ENCODE results near the gene PLAU. TPM values are rescaled to one million over a fixed set of nuclear protein-coding genes. Genes with fewer than 3 reads are reported as not detected.

The PLAU gene
- polyA plus RNA-seq, 3 donors = 3.6 to 175 (median 29.8) TPM

DNA sequence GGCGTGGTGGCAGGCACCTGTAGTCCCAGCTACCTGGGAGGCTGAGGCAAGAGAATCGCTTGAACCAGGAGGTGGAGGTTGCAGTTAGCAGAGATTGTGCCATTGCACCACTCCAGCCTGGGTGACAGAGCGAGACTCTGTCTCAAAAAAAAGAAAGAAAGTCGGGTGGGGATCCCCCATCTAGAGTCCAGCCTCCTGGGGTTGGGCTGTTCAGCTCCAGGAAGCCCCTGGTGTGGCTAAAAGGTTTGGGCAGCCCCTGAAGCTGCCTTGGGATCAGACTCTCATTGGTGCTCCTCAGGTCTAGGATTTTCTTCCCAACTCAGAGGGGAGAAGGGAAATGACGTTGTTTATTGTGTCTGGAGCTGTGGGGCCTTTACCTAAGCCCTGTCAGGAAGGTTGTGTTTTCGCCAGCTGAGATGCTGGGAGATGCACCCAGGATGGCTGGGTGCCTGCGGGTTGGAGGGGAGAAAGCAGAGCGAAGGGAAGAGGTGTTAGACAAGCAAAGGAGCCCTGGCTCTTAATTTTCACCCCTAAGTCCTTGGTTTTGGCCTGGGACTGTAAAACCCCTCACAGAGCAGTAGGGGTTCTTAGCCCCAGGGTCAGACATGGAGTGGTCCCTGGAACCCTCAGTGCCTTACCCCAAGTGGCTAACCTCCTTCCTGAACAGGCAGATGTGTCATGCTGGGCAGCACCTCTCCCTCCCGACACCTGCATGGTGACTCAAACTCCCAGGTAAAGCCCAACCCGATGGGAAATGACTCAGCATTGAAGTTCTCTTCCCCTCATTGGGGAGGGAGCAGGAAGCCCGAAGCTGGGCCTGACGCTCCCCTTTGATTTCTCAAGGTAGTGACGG is 21.1 kb downstream of the PLAU start:
- H3K27ac ChIP-seq (ENCODE audit: low read depth, low read length) = no peak overlapping the region
- WGBS, 3 donors = 67 to 73% (median 72%) methylated on average over 13 of the region's 13 CpGs

GRCh38 chr10:73932620-73933112 is 21.7 kb downstream of the PLAU start:
- H3K27ac ChIP-seq (ENCODE audit: low read depth, low read length) = no peak overlapping the region
- 76 to 92% (median 77%) methylated on average over 6 of the region's 6 CpGs for WGBS, 3 donors

GRCh38 chr10:73934074-73934473 is 23.1 kb downstream of the PLAU start:
- WGBS, 3 donors = 81 to 96% (median 95%) methylated on average over 4 of the region's 4 CpGs

DNA sequence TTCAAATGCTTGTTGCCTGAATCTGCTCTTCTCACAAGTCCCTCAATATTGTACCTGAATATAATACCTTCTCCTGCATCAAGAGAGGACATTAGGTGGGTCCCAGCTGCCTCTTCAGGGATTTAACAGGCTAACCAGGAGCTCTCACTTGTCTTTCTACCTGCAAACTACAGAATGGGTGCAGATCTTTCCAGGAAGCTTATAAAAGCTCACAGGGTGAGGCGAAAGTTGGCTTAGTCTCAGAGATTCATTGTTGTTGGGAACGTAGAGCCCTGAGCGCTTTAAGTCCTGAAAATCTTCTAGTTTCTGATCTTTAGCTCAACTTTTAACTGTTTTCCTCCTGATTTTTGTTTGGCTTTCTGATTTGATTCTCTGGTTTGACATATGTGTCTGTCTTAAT is 25.0 kb downstream of the PLAU start:
- H3K27ac ChIP-seq (ENCODE audit: low read depth, low read length) = no peak overlapping the region
- 74 to 84% (median 80%) methylated on average over 3 of the region's 3 CpGs for WGBS, 3 donors

More at GRCh38 chr10:73934074-73934473, 23.1 kb downstream of the PLAU start:
- no peak overlapping the region for H3K27ac ChIP-seq (ENCODE audit: low read depth, low read length)

- H3K27ac ChIP-seq (ENCODE audit: low read depth, low read length) = no peak overlapping the region
- 57 to 75% (median 60%) methylated on average over 5 of the region's 5 CpGs for WGBS, 3 donors
Measured at GRCh38 chr10:73937333-73938043, 26.6 kb downstream of the PLAU start.

DNA sequence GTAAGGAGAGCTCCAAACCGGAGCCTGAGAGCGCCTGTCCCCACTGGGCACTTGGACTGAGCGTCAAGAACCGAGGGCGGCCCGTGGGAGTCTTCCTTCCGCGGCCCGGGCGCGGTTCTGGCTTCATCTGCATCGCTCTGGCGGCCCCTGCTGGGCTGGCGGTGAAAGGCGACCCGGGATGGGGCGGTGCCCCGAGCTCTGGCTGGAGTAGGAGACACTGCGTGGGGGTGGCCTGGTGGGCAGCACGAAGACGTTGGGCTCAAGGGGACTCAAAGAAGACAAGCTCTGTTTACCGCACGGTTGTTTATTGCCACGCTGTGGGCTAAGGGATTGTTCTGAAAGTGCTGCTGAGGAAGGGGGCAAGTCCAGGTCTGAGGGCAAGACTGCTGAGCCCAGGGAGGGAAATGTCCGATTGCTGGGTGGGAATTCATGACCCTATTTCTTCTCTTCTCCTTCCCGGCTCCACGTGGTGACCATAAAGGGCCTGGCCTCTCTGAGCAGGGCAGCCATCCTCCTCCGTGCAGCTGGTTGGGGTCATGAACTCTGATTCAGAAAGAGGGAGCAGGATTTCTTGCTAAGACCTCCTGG is 29.8 kb downstream of the PLAU start:
- 3 to 7% (median 5%) methylated on average over 27 to 28 of the region's 28 CpGs for WGBS, 3 donors

DNA sequence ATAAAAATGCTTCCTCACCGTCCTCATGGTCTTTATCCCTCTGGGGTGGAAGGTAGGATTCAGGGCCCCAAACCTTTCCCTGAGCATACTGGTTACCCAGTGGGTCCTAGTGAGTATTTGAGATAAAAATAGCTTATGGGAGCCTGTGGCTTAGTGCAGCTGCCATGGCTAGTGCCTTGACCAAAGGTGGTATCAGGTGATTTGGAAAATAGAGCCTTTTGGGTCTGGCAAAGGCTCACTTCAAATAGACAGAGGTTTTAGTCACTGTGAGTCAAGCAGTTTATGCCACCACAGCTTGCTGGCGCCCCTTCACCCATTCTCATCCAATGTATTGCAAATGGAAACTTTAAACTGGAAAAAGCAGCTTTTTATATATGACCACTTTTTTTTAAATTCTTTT is 30.4 kb downstream of the PLAU start:
- WGBS, 3 donors = 88 to 97% (median 95%) methylated on average over 2 of the region's 2 CpGs
- H3K27ac ChIP-seq (ENCODE audit: low read depth, low read length) = no peak overlapping the region

More for the DNA sequence above, 29.8 kb downstream of the PLAU start:
- no peak overlapping the region for H3K27ac ChIP-seq (ENCODE audit: low read depth, low read length)

DNA sequence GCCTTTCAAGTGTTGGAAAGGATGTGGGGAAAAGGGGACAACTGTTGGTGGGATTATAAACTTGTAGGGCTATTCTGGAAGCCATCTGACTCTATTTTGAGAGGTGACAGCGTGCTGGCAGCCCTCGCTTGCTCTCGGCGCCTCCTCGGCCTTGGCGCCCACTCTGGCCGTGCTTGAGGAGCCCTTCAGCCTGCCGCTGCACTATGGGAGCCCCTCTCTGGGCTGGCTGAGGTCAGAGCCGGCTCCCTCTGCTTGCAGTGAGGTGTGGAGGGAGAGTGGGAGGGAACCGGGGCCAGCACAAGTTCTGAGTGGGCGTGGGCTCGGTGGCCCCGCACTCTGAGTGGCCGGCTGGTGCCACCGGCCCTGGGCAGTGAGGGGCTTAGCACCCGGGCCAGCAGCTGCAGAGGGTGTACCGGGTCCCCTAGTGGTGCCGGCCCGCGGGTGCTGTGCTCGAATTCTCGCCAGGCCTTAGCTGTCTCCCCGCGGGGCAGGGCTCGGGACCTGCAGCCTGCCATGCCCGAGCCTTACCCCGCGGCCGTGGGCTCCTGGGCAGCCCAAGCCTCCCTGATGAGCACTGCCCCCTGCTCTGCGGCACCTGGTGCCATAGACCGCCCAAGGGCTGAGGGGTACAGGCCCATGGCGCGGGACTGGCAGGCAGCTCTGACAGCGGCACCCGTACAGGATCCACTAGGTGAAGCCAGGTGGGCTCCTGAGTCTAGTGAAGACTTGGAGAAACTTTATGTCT is 33.6 kb downstream of the PLAU start:
- WGBS, 3 donors = 95 to 96% (median 96%) methylated on average over 31 to 35 of the region's 35 CpGs
- H3K27ac ChIP-seq (ENCODE audit: low read depth, low read length) = no peak overlapping the region

DNA sequence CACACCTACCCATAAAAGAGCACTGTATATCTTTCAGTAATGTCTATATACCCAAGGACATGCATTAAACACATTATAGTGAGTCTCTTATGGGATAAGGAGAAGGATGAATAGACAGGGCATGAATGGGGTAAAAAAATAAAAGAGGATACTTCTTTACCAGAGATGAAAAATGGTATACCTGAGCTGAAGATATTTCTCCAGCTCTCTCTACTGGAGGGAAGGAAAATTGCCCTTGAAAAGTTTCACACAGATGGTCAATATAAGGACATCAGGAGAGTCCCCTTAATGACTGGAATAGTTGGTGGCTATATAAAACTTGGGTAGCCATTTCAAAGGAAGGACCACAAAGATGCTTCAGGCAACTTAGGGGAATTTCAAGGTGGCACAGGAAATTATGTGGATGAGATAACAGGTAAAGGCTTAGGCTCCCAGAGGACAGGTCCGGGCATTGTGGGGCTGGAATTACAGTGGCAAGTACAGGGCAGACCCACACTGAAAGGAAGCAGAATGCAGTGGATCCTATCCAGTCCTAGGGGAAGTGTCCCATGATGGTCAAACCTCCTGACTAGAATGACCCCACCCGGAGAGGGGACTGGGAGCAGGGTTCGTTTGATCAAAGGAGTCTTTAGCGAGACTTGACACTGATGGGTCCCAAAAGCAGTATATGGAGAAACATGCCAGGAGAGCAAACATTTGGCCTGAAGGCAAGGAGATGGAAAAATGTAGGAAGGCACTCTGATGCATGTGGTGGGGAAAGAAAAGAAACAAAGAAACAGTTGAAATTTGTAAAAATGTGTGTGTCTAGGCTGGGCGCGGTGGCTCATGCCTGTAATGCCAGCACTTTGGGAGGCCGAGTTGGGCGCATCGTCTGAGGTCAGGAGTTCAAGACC is 35.6 kb downstream of the PLAU start:
- WGBS, 3 donors = 85 to 91% (median 90%) methylated on average over 9 of the region's 9 CpGs
- H3K27ac ChIP-seq (ENCODE audit: low read depth, low read length) = no peak overlapping the region

DNA sequence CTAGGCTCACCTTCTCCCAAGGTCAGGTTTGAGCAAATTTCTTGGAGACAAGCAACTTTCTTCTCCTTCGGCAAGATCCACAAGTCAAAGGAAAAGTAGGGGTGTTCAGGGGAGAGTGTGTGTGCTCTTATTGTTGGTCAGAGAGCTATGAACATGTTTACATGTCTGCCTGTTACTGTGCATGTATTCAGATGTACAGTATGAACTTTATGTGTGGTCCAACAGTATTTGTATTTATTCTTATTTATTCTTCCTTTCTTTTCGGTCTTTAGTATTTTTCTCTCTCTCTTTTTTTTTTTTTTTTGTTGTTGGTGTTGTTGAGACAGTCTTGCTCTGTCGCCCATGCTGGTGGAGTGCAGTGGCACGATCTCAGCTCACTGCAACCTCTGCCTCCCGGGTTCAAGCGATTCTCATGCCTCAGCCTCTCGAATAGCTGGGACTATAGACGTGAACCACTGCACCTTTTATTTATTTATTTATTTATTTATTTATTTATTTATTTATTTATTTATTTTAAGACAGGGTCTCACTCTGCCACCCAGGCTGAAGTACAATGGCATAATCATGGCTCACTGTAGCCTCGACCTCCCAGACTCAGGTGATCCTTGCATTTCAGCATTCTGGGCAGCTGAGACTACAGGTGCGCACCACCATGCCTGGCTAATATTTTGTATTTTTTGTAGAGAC is 38.2 kb downstream of the PLAU start:
- no peak overlapping the region for H3K27ac ChIP-seq (ENCODE audit: low read depth, low read length)
- WGBS, 3 donors = 86 to 93% (median 91%) methylated on average over 10 of the region's 10 CpGs

DNA sequence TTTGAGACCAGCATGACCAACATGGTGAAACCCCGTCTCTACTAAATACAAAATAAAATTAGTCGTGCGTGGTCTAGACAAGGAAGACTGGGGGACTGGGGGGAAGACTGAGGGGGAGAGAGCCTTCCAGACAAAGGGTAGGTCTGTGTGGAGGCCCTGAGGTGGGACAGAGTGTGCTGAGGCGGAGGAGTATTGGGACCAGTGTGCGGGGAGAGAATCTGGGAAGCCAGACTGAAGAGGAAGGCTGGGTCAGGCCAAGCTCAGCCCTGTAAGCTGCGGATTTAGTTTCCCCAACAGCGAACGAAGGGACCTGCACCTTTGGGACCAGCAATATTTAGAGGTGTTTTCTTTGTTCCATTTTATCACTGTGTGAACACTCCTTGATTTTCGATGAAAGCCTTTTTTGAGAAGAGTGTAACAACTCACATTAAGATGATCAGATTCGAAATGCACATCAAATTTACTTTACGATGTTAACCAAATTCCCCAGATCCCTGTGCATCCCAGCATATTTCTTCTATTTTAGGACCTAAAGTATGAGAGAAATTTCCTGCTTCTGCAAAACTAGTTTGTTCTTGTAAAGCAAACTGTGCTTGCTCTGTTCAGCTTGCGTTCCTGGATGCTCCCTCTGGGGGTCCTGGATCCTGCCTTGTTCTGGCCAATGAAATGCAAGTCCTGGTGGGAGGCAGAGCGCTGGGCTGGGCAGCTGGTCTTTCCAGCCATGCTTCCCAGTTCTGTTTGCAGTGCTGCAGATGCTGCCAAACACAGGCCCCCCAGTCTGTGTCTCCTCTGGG is 39.4 kb downstream of the PLAU start:
- H3K27ac ChIP-seq (ENCODE audit: low read depth, low read length) = no peak overlapping the region
- WGBS, 3 donors = 77 to 85% (median 85%) methylated on average over 13 of the region's 13 CpGs

GRCh38 chr10:73953665-73954064 is 42.7 kb downstream of the PLAU start:
- no peak overlapping the region for H3K27ac ChIP-seq (ENCODE audit: low read depth, low read length)
- WGBS, 3 donors = 59 to 89% (median 71%) methylated on average over 1 of the region's 1 CpG

GRCh38 chr10:73954737-73955136 is 43.8 kb downstream of the PLAU start:
- WGBS, 3 donors = 94 to 97% (median 95%) methylated on average over 2 of the region's 2 CpGs

GRCh38 chr10:73955719-73956118 is 44.8 kb downstream of the PLAU start:
- no peak overlapping the region for H3K27ac ChIP-seq (ENCODE audit: low read depth, low read length)
- WGBS, 3 donors = 94 to 98% (median 97%) methylated on average over 2 of the region's 2 CpGs

More at GRCh38 chr10:73954737-73955136, 43.8 kb downstream of the PLAU start:
- H3K27ac ChIP-seq (ENCODE audit: low read depth, low read length) = no peak overlapping the region

DNA sequence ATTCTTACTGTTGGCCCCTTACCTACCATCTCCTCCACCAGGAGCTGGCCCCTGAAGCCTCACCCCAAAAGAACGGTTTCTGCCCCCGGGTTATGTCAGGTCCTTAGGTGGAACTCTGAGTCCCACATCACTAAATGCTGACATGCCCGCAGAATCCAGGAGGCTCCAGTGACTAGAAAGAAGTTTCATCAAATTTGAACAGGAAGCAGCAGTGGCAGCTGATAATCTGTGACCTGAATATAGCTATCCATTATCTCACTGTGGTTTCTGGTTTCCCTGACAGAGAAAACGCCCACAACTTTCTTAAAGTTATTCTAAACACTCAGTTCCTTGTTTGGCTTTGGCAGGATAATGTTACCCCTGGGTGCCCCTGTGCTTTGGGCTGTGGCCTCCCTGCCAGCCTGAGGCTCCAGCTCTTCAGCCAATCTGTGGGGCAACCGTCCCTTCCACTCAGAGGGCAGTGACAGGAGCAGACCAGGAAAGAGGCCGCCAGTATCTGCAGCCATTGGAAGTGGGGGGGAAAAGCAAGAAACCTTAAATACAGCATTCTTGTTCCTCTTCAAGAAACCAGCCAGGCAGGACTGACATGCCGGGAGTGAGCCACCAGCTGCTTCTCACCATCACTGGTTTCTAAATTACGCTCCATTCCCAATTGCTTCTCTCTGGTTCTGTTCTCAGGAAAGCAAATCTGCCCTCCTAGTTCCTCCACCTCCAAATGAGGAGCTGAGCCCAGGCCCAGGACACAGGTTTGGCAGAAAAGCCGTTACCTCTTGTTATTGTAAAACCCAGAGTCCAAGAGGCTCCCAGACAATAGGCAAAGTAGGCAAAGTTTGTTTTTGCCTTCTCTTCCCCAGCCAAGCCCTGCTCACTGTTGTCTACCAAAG is 45.8 kb downstream of the PLAU start:
- WGBS, 3 donors = 36 to 72% (median 46%) methylated on average over 9 of the region's 9 CpGs
- no peak overlapping the region for H3K27ac ChIP-seq (ENCODE audit: low read depth, low read length)
